GM19238 (cell line): ENCODE results near the gene MNT.

Experiments used
- DNase-seq: peaks from one replicate; pipeline ENCODE4 v3.0.0; 2011; ENCODE audit warnings: low spot score; ENCODE audit not compliant: insufficient read length

Gene MNT

GRCh38 chr17:2335726-2336214 is 65.1 kb downstream of the MNT start:
- no peak for DNase-seq
